NCI-H524 treated with DMSO at 0.1 percent for 48 hours (cell line): ENCODE data around the gene UQCC2.

ENCODE experiments used
- DNase-seq: peaks from one replicate; lab custom pipeline; 2025; lab: John Stamatoyannopoulos, UW

The UQCC2 gene

DNA sequence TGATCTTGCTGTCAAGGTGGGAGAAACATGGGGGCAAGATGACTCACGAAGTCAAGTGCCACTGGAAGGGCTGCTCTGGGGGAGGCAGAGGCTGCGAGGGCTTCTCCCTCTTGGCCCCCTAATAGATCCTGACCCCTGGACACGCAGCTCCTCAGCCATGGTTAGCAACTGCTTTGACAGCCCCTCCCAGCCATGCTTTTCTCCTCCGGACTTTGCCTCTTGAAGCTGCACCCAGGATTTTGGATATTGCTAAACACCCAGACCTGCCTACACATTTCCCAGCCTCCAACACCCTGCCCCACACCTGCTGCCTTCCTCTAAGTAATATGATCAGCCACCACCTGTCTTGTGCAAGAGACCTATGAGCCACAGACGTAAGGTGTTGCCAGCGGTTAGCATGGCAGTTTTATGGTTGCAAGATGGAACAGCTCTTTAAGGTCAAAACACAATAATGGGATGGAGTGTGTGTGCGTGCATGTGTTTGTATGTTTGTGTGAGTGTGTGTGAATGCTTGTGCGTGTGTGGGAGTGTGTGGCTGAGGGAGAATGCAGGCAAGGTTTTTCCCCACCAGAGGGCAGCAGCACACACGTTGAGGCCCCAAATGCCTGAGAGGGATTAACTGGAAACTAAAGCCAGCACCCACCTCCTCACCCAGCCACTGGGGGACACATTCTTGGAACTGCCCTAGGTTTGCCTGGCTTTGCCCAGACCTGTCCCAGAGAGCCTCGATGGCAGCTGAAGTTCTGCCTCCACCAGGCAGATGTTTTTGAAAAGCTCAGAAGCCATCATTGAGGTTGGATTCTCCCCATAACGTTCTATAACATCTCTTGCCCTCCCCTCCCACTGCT, 32.7 kb upstream of the UQCC2 start:
- DNase-seq: peak; percentile 86

DNA sequence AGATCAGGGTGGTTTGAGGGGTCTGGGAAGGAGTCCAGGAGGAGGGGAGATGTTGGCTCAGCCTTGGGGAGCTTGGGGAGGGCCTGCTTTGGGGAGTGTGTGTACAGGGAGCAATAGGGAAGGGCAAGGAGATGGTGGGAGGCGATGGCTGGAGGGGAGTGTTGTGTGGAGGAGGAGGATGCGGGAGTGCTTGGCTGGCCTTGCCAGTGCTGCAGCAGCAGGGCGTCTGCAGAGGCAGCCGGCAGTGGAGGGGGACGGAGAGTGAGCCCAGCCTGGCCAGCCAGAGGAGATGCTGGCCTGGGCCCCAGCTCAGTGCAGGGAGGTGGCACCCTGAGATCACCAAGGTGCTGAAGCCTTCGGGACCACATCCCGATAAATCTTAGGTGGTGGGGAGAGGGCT, 31.3 kb upstream of the UQCC2 start:
- no peak for DNase-seq

DNA sequence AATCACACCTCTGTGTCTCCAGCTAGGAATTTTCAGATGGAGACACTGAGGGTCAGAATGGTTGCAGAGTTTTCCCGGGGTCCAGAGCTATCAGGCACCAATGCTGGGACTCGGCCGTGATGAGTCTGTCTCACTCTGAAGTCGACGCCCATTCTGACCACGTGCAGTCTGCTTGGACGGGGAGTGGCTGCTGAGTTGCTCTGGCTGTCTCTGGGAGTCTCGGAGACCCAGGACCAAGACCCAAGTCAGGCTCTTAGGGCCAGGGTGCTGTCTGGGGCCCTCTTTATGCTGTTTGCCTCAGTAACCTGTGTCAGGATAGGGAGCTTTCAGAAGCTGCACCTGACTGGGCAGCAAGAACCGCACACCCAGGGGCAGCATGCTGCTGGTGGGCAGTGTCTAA, 30.6 kb upstream of the UQCC2 start:
- no peak for DNase-seq

DNA sequence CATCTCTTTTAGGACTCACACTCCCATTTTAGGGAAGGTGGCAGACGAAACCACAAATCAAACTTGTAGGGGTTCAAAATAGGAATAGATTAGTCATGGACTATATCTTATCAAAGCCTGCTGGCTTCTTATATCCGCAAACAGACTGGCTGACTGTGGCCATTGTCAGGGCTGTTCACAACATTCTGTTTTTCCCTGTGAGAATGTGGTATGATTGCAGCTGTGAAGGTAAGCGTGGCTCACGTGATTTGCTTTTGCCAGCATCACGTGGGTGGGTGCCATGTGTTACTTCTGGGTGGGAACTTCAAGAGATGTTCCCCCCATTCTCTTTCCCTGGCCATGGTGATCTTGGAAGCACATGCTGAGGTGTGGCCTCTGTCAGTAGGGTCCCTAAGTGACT, 29.3 kb upstream of the UQCC2 start:
- no peak for DNase-seq

DNA sequence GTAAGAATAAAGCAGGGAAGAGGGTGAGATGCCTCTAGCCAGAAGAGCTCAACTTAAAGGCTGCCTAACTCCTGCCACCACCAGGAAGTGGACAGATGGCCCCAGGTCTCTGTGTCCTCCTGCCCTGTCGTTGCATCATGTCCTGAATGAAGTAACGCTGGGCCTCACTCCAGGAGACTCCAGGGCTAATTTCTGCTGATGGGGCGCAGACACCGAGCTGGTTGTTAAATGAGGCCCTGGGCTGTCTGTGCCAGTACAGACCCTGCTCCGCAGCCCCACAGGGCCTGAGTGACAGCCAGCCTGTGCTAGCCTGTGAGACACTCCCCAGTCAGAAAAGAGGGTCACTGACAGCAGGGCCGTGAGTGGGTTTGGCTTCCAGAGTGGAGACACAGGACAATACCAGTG, 28.7 kb upstream of the UQCC2 start:
- DNase-seq: no peak

DNA sequence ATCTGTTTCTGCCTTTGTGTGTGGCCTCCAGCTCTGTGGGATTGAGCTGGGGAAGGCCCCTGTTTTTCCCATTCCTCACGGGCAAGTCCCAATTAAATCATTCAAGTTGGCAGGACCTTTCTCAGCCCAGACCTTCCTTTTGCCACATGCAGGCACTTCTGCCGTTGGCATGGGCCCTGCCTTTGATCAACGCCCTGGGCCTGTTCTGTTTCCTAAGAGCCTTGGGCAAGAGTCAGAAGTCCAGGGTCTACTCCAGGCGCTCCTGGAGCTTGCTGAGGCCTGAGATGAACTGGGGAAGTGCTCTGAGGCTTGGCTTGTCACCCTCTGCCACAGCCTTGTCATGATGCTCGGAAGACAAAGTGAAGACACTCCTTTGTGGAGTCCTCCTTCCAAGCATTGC, 28.1 kb upstream of the UQCC2 start:
- no peak for DNase-seq

DNA sequence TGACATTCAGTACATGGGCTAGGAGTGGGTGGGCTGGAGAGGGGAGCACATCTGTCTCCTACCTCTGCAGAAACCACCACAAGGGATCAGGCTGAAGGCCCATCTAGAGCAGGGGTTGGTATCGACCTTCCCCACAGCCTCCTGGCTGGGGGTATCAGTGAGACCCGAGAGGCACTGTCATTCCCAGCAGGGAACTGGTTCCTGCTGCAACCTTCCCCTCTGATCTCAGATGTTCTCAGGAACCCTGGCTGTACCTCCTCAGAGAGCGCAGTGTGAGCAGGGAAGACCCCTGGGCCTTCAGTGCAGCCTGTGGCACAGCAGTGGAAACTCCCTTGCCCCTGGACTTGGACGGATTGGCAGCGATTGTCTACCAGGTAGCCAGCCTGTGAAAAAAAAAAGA, 27.4 kb upstream of the UQCC2 start:
- DNase-seq: no peak

DNA sequence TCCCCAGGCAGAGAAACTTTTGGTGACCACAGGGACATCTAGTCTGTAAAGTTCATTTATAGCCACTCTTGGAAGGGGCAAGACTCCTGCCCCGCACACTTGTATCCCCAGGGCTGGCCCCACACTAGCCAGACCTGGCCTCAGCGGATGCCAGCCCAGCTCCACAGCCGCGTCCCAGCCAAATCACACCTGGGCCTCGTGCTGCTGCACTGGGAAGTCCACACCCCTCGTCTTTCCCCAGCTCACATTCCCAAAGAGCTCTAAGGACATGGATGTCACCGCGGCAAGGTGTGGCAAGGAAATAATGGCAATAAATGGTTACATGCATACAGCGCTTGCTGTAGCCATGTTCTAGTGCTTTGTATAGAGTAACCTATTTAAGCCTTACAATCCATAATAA, 26.7 kb upstream of the UQCC2 start:
- no peak for DNase-seq

DNA sequence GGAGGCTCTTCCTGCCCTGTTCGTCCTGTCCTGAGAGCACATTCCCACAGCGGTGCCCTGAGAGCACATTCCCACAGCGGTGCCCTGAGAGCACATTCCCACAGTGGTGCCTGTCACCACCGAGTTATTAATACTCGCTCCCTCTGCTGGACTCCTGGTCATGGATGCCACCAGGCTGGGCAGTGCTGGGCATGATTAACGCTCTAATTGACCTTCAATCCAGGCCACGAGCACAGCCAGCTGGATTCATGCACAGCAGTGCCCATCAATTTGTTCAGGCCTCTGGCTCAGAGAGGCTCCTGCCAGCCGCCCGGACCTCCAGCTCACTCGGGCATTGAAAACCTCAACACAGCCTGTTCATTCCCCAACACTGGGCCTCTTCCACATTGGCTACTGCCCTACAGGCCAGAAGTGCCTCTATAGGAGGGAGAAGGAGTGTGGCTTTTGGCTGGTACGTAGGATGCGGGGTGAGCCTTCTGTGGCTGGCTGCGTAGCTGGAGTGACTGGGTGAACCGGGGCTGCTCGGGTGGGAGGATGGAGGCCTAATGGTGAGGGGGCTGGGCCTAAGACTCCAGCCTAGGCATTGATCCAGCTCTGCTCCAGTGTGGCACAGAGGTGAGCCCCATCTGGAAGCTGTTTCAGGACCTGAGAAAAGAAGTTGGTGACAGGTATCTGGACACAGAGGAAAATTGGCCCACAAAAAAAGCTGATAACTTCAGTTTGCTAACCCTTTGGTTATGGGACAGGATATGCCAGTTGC, 25.9 kb upstream of the UQCC2 start:
- no peak for DNase-seq

DNA sequence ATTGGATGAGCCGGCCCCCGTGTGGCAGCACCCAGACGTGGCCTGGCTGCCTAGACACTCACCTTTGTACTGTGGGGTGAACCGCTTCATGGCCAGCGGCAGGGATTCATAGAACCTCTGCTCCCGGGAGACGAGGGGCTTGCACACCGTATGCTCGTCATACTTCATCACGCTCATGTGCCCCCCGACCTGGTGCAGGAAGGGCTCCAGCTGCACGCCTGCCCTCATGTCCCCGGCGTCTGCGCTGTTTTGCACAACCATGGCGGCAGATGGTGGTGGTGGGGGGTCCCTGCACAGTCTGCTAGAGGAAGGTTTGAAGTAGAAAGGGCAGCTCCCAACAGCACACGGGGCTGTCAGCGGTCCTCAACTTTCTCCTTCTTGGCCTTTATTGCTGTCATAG, 23.7 kb upstream of the UQCC2 start:
- DNase-seq: no peak

DNA sequence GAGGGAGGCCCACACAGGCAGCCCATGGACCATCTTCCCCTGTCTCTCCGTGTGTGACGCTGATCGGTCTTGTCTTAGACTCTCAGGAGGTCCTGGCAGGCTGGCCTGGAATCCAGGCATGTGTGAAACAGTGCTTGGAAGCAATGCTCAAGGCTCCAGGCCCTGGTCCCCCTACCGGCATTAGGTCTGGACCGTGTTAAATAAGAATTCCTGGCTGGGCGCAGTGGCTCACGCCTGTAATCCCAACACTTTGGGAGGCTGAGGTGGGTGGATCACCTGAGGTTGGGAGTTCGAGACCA, 22.2 kb upstream of the UQCC2 start:
- DNase-seq: no peak

DNA sequence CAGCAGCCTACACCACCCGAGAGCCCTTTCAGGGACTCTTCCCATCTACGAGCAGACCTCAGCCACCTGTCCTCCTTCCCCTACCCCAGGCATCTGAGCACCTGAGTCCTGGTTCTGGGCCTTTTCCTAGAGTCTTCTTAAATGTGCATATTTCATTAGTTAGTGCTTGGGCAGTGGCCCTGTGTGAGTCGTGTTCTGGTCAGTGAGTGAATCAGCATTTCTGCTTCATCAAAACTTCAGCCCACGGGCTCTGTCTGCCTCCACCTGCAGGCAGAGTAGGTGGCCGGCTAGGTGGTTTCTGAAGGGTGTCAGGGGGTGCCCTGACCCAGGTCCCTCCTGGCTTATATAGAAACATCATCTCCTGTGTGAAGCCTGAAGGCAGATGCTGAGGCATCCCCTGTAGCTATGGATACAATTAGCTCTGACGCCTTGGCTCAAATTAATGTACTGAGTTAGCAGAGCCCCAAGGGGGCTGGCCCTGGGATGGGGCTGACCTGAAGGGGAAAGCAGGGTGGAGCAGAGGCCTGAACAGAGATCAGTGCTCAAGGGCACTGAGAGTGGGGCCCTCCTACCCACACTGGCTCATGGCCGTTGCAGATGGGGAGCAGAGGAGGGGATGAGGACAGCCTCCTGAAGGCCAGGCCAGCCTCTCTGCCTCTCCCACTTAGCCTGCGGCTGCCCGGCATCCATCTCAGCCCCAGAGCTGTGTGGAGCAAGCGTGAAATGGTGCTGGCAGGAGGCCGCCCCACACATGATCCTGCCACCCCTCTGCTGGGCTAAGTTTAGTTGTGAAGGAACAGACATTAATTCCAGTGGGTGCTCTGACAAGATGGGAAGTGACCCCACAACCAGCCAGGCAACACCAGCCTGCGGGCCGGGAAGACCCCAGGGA, 21.6 kb upstream of the UQCC2 start:
- DNase-seq: no peak

DNA sequence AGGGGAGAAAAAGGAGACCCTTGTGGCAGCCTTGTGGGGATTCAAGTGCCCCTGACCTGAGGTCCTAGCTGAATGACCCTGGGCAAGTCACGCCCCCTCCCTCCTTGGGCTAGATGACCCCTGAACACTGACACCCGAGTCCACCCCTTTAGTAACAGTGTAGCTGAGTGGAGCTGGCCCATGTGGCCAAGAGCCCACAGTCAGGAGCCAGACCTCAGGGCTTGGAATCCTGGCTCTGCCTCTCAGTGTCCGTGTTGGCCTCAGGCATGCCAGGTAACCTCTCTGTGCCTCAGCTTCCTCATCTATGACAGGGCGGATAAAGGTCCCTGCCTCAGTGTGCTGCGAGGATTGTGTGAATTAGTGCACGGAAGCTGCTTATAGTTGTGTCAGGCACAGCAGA, 20.9 kb upstream of the UQCC2 start:
- no peak for DNase-seq

DNA sequence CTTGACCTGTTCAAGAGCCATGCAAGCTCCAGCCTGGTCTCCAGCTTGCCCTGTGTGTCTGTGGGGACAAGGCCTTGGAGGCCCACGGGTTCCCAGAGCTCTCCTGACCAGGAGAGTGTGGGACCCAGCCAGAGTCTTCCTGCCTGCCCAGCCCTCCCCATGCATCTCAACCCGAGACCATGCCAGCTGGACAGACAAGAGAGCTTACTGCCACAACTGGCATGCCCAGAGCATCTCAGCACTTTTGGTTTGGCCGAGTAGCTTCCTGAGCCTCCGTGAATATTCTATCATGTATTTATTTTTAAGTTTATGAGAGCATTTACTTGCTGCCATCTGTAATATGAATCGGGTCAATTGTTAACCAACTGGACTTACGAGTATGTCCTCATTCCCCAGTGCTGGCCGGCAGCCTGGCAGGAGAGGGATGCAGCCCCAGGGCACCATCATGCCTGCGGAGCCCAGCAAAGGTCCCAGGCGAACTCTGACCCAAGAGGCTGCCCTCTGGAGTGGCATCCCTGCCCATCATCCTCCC, 20.3 kb upstream of the UQCC2 start:
- no peak for DNase-seq

DNA sequence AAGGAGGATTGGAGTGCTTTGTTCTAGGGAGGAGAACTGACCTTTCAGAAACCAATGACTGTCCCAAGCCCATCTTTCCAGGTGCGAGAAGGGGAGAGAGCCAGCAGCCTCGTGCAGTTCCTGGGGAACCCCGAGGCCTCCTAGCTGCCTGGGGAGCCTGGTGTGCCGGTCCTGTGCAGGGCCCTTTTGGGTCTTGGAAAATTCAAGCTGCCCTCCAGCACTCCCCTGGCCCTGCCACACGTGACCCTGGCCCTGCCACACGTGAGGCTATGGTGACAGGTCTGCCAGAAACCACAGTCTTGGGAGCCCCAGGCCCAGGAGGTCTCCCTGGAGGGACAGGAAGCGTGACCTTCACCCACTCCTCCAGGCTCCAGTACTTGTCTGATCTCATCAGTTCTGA, 19.5 kb upstream of the UQCC2 start:
- no peak for DNase-seq

DNA sequence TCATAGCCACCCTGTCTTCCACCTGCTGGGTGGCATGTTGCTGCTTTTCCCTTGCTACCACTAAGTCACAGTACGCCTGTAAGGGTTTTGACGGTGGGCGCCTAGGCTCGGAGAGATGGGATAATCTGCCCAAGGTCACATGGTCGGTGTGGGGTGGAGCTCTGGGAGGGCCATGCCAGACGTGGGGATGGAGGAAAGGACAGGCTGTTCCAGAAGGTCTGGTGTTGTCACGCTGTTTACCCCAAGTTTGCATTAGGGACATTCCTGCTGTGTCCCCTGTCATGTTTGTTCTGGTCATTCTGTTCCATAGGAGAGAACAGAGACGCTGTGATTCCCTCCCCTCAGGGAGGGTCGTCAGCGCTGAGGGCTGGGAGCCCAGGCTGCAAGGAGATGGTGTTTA, 19.1 kb upstream of the UQCC2 start:
- no peak for DNase-seq

DNA sequence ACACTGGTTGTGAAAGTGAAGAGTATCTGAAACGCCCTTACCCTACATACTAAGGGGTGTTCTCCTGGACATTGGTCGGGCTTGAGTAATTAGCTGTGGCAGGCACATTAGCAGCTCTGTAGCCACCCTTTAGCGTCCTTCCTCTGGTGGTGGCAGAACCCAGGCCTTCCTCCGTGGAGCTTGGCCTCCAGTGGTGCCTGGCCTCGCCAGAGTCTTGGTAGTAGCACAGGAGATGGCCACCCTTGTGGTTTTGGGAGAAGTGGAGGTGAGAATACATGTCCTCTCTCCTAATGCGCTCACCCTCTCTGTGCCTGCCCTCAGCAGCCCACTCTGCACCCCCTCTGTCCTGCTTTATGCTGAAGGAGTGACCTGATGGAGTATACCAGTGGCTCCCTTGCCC, 17.6 kb upstream of the UQCC2 start:
- DNase-seq: no peak

DNA sequence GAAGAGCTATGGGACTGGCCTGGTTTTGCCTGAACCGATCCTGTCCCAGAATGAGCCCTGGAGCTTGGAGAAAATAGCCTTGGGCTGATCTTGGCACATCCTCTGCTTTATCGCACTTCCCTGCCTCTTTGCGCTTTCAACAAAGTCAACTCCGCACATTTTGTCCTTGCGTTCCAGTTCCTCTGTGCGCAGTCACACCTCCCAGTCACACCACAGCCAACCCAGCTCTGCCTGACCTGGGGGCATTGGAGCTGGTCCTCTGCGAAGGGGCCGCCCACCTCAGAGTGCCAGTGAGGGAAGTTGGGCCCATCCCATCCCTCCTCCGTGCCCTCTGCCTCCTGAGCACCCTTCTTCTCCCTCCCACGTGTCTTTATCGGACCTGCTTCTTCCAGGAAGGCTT, 16.9 kb upstream of the UQCC2 start:
- no peak for DNase-seq

DNA sequence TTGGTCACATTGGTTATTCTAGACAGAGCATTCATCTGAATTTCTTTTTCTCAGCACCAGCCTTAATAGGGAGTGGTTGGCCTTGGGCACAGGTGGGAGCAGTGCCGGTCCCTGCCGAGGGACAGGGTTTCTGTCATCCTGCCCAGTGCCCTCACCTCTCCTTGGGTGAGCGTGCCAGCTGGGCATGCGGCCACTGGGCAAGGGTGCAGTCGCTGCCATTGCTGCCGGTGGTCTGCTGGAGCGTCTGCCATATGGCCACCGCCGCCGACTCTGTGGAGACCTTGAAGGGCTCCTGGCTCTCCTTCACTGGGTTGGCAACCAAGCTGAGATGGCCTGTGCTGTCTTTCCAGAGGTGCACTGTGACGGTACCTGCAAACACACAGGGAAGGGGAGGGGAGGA, 16.4 kb upstream of the UQCC2 start:
- DNase-seq: no peak

DNA sequence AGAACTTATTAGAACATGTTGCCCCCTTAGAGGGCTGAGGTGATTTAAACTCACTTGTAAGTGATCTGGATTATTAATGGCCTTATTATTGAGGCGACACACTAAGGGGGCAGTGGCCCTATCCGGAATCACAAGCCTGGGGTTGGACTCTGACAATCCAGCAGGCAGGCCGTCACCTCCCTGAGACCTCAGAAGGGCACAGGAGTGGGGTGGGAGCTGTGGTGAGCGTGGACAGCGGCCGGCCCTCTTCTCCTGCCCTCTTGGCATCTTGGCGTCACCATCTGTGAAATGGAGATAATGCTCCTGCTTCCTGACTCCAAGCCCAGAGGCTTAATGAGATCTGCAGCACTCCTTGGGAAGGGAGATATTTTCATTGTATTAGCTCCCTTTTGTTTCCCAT, 15.6 kb upstream of the UQCC2 start:
- DNase-seq: no peak

DNA sequence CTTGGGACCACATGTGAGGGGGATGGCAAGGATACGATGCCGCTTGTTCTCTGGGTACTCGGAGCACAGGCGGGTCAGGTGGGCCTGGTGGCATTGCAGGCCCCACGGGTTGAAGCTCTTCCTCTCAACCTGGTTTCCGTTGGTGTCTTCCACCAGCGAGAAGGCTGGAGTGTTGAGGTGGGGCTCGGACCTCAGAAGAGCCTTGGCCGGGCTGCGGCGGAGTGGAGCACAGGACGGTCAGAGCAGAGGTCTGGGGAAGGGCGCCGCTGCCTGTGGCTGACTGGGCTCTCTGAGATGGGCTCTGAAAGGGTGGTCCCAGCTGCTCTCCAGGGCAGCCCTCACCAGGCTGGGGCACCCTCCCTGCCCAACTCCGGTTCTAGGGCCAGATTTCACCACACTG, 15.2 kb upstream of the UQCC2 start:
- DNase-seq: no peak

DNA sequence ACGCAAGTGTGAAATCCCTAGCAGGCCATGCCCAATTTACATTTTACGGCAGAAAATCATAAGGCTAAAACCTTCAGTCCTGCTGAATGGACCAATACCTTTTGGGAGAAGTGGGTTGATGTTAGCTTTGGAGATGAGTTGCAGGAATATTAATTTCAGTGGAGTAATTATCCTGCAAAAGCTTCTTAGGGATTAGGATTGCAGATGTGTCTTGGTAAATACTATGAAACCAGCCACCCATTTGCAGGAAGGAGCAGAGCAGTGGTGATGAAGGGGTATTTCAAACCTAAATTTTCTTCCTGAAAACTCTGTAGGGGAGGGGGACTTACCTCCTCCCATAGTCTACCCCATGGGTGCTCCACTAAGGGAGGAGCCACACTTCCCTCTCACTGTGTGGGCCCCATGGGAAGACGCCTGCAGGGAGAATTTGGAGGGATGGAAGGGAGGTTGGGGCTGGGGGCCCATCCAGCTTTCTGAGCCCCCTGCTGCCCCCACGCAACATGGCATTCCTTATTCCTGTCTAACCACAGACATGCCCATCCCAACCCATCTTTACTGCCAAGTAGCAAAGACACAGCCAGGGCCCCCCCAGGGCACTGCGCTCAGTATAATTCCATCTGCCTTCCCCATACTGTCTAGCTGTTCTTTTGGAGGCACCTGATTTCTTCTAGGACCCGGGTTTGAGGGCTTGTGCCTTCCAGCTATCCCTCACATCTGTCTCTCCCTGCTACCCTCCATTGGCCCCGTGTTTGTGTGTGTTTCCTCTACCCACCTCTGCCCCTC, 14.6 kb upstream of the UQCC2 start:
- no peak for DNase-seq
